ENCODE measurements around the gene FBXO28.
"Not testable (repeated sequence)": the region's sequence is repeated elsewhere in the genome, so short reads cannot be mapped to it uniquely, and the experiment has no call there.

Gene FBXO28

GRCh38 chr1:224113918-224114786, at the start of gene FBXO28:
Gene FBXO28 (plus strand): TSS chr1:224114111. CDS start chr1:224114130, 19 bp downstream.
- peak; percentile 53 for FAIRE-seq

GRCh38 chr1:224064150-224064549, 49.8 kb upstream of the FBXO28 start:
- FAIRE-seq = no peak

- FAIRE-seq = no peak
These were observed 48.5 kb upstream of the FBXO28 start for GRCh38 chr1:224065455-224065854.

GRCh38 chr1:224067207-224067606, 46.7 kb upstream of the FBXO28 start:
- no peak for FAIRE-seq

GRCh38 chr1:224067621-224068457, 46.1 kb upstream of the FBXO28 start:
- FAIRE-seq = no peak

GRCh38 chr1:224068458-224069072, 45.3 kb upstream of the FBXO28 start:
- FAIRE-seq = no peak

GRCh38 chr1:224069138-224069537, 44.8 kb upstream of the FBXO28 start:
- no peak for FAIRE-seq

- FAIRE-seq = no peak
These were observed 43.4 kb upstream of the FBXO28 start for GRCh38 chr1:224070521-224070920.

GRCh38 chr1:224076407-224076806, 37.5 kb upstream of the FBXO28 start:
- no peak for FAIRE-seq

- not testable (repeated sequence) for FAIRE-seq
These were observed 34.3 kb upstream of the FBXO28 start for GRCh38 chr1:224079644-224080043.

- no peak for FAIRE-seq
These were observed 33.7 kb upstream of the FBXO28 start for GRCh38 chr1:224080115-224080774.

GRCh38 chr1:224081604-224082003, 32.3 kb upstream of the FBXO28 start:
- no peak for FAIRE-seq

- no peak for FAIRE-seq
These were observed 31.8 kb upstream of the FBXO28 start for GRCh38 chr1:224082146-224082545.

GRCh38 chr1:224084867-224085266, 29.0 kb upstream of the FBXO28 start:
- FAIRE-seq = no peak

- FAIRE-seq = no peak
These were observed 28.3 kb upstream of the FBXO28 start for GRCh38 chr1:224085421-224086108.

- FAIRE-seq = no peak
These were observed 26.6 kb upstream of the FBXO28 start for GRCh38 chr1:224087286-224087794.

GRCh38 chr1:224089583-224089982, 24.3 kb upstream of the FBXO28 start:
- FAIRE-seq = no peak

GRCh38 chr1:224090116-224090515, 23.8 kb upstream of the FBXO28 start:
- no peak for FAIRE-seq

GRCh38 chr1:224092111-224092510, 21.8 kb upstream of the FBXO28 start:
- no peak for FAIRE-seq

GRCh38 chr1:224092601-224093000, 21.3 kb upstream of the FBXO28 start:
- FAIRE-seq = no peak

- no peak for FAIRE-seq
These were observed 18.6 kb upstream of the FBXO28 start for GRCh38 chr1:224095339-224095738.

GRCh38 chr1:224095867-224096266, 18.0 kb upstream of the FBXO28 start:
- no peak for FAIRE-seq

Data from islet of Langerhans (tissue), 1 donor.